Activated CD4-positive, CD25-positive, alpha-beta regulatory T cell treated with anti-CD3 and anti-CD28 coated beads, Interleukin-2, amount 50 U/mL, for 16 hours (primary cell): ENCODE data around the gene COL11A2.

Source experiments
- DNase-seq: peaks from one replicate; pipeline ENCODE4 v3.0.0-alpha.2; 2020; ENCODE audit warnings: low read depth, low spot score

Gene COL11A2

GRCh38 chr6:33171880-33172687, 20.2 kb downstream of the COL11A2 start:
- DNase-seq, result no peak

- DNase-seq, result no peak
These were observed 21.0 kb downstream of the COL11A2 start for GRCh38 chr6:33171016-33171879.

GRCh38 chr6:33170176-33171015, 21.9 kb downstream of the COL11A2 start:
- no peak for DNase-seq

- DNase-seq, result no peak
These were observed 22.7 kb downstream of the COL11A2 start for GRCh38 chr6:33169291-33170175.

GRCh38 chr6:33168639-33169038, 23.6 kb downstream of the COL11A2 start:
- no peak for DNase-seq

- no peak for DNase-seq
These were observed 24.0 kb downstream of the COL11A2 start for GRCh38 chr6:33168284-33168601.

GRCh38 chr6:33167374-33168283, 24.6 kb downstream of the COL11A2 start:
- no peak for DNase-seq

GRCh38 chr6:33166811-33167210, 25.5 kb downstream of the COL11A2 start:
- DNase-seq, result no peak

GRCh38 chr6:33166363-33166762, 25.9 kb downstream of the COL11A2 start:
- DNase-seq, result no peak

GRCh38 chr6:33165581-33166258, 26.5 kb downstream of the COL11A2 start:
- no peak for DNase-seq

- no peak for DNase-seq
These were observed 27.4 kb downstream of the COL11A2 start for GRCh38 chr6:33164665-33165373.

GRCh38 chr6:33164176-33164575, 28.1 kb downstream of the COL11A2 start:
- DNase-seq, result no peak

- DNase-seq, result no peak
These were observed 28.7 kb downstream of the COL11A2 start for GRCh38 chr6:33163540-33163939.

GRCh38 chr6:33161354-33162331, 30.6 kb downstream of the COL11A2 start:
- peak; percentile 68 for DNase-seq

- no peak for DNase-seq
These were observed 31.4 kb downstream of the COL11A2 start for GRCh38 chr6:33160728-33161344.

GRCh38 chr6:33160096-33160495, 32.2 kb downstream of the COL11A2 start:
- DNase-seq, result no peak

- no peak for DNase-seq
These were observed 35.3 kb downstream of the COL11A2 start for GRCh38 chr6:33156964-33157363.
